ENCODE measurements around the gene SSC5D. TPM values are rescaled to one million over a fixed set of nuclear protein-coding genes. Genes with fewer than 3 reads are reported as not detected.

Gene SSC5D
- total RNA-seq, 2 experiments from 2014 or later = 0.42 to 1.3 TPM

- H3K4me3 Mint-ChIP-seq = no peak overlapping the region
Measured at GRCh38 chr19:55519451-55520311, 31.4 kb downstream of the SSC5D start.

GRCh38 chr19:55520691-55521292 is 32.6 kb downstream of the SSC5D start:
- Histone ChIP-seq H3K27ac (ENCODE audit: low read depth in 1 of 2, low read length in 2 of 2) (no peak overlapping the region), H3K4me3 (ENCODE audit: low read length) (no peak overlapping the region), H3K4me1 (ENCODE audit: insufficient read depth, low read length) (peaks cover 11% of the 10 kb centered on the region), H3K9me3 (ENCODE audit: control insufficient read depth in 1 of 2, insufficient read depth in 1 of 2, low read length in 2 of 2) (no peaks in the 10 kb centered on the region), H3K36me3 (ENCODE audit: insufficient read depth, low read length) (no peaks in the 10 kb centered on the region), H3K27me3 (ENCODE audit: control insufficient read depth in 1 of 2, insufficient read depth in 2 of 2, low read length in 2 of 2) (no peaks in the 10 kb centered on the region)
- intact Hi-C loops (cut with DNase I, micrococcal nuclease) = no loop called here
- TF ChIP-seq CTCF (IDR thresholded peaks at IDR 0.05) = no peak
- POLR2A ChIA-PET = no interaction called here
- Mint-ChIP-seq H3K36me3 (ENCODE audit: low read depth) (no peaks in the 10 kb centered on the region), H3K27me3 (no peaks in the 10 kb centered on the region), H3K9me3 (no peaks in the 10 kb centered on the region), H3K4me1 (ENCODE audit: low read depth) (peaks cover 4% of the 10 kb centered on the region), H3K27ac (no peak overlapping the region), H3K4me3 (no peak overlapping the region)
- CTCF ChIA-PET = no interaction called here
- DNase-seq = no peak
- no peak for ATAC-seq (ENCODE audit: poor library complexity)

More at GRCh38 chr19:55519451-55520311, 31.4 kb downstream of the SSC5D start:
- no peaks in the 10 kb centered on the region for H3K27me3 ChIP-seq (ENCODE audit: control insufficient read depth in 1 of 2, insufficient read depth in 2 of 2, low read length in 2 of 2)
- no peak overlapping the region for H3K27ac Mint-ChIP-seq
- peaks cover 11% of the 10 kb centered on the region for H3K4me1 ChIP-seq (ENCODE audit: insufficient read depth, low read length)
- H3K27ac ChIP-seq (ENCODE audit: low read depth in 1 of 2, low read length in 2 of 2) = no peak overlapping the region
- no peaks in the 10 kb centered on the region for H3K27me3 Mint-ChIP-seq
- no peaks in the 10 kb centered on the region for H3K36me3 ChIP-seq (ENCODE audit: insufficient read depth, low read length)
- H3K9me3 Mint-ChIP-seq = no peaks in the 10 kb centered on the region
- ChIA-PET POLR2A (no interaction called here), CTCF (interaction anchor here (0.7 kb wide), 1 partner anchor 107 kb away, joined by 3 read pairs; no protein-coding TSS in a partner anchor)
- no peak overlapping the region for H3K4me3 ChIP-seq (ENCODE audit: low read length)
- no peak for ATAC-seq (ENCODE audit: poor library complexity)
- DNase-seq = peak in 2 of 14 experiments; percentile 18 to 27
- intact Hi-C loops (cut with DNase I, micrococcal nuclease) = loop anchor here (5.0 kb wide), 2 partner anchors 68 to 653 kb away; no protein-coding TSS in a partner anchor
- TF ChIP-seq CTCF (IDR thresholded peaks at IDR 0.05) = no peak
- H3K9me3 ChIP-seq (ENCODE audit: control insufficient read depth in 1 of 2, insufficient read depth in 1 of 2, low read length in 2 of 2) = no peaks in the 10 kb centered on the region
- peaks cover 4% of the 10 kb centered on the region for H3K4me1 Mint-ChIP-seq (ENCODE audit: low read depth)
- H3K36me3 Mint-ChIP-seq (ENCODE audit: low read depth) = no peaks in the 10 kb centered on the region

- H3K9me3 ChIP-seq (ENCODE audit: control insufficient read depth in 1 of 2, insufficient read depth in 1 of 2, low read length in 2 of 2) = no peaks in the 10 kb centered on the region
- H3K27ac ChIP-seq (ENCODE audit: low read depth in 1 of 2, low read length in 2 of 2) = no peak overlapping the region
- no peak for ATAC-seq (ENCODE audit: poor library complexity)
- H3K4me3 ChIP-seq (ENCODE audit: low read length) = no peak overlapping the region
- H3K4me1 ChIP-seq (ENCODE audit: insufficient read depth, low read length) = no peaks in the 10 kb centered on the region
- no peak for DNase-seq
- ChIA-PET POLR2A (interaction anchor here (1.2 to 1.5 kb wide), 4 partner anchors 74 to 109 kb away, joined by 3 to 5 read pairs (median 4); partner anchors contain the start of genes FIZ1, ZNF784 and ZNF865), CTCF (no interaction called here)
- Mint-ChIP-seq H3K36me3 (ENCODE audit: low read depth) (no peaks in the 10 kb centered on the region), H3K4me3 (no peak overlapping the region), H3K9me3 (no peaks in the 10 kb centered on the region), H3K27me3 (no peaks in the 10 kb centered on the region), H3K27ac (no peak overlapping the region), H3K4me1 (ENCODE audit: low read depth) (no peaks in the 10 kb centered on the region)
- H3K36me3 ChIP-seq (ENCODE audit: insufficient read depth, low read length) = no peaks in the 10 kb centered on the region
- intact Hi-C loops (cut with DNase I, micrococcal nuclease) = no loop called here
- no peak for TF ChIP-seq CTCF (IDR thresholded peaks at IDR 0.05)
- H3K27me3 ChIP-seq (ENCODE audit: control insufficient read depth in 1 of 2, insufficient read depth in 2 of 2, low read length in 2 of 2) = no peaks in the 10 kb centered on the region
Measured at GRCh38 chr19:55525289-55526101, 37.3 kb downstream of the SSC5D start.

Data from CD4-positive, alpha-beta T cell (primary cell).